CD14-positive monocyte (primary cell): ENCODE data around the gene SOWAHC. TPM values are rescaled to one million over a fixed set of nuclear protein-coding genes. Genes with fewer than 3 reads are reported as not detected.

ENCODE experiments used
- DNase-seq, 3 donors: peaks; one replicate each; pipeline ENCODE4 v3.0.0-alpha.2; 2011 to 2022
- H2AFZ ChIP-seq: 2 replicates; pipeline ENCODE4 v1.6.0; 2012; ENCODE audit warnings: mild to moderate bottlenecking, low read depth, low read length, inconsistent platforms; ENCODE audit not compliant: insufficient read depth, poor library complexity, severe bottlenecking
- H3K27ac ChIP-seq, 2 donors: 1 replicate in 1 of 2; 2 replicates in 1 of 2; pipeline ENCODE4 v1.5.1; 2012 to 2013; ENCODE audit warnings: low read length in 2 of 2, control low read depth in 1 of 2, inconsistent platforms in 1 of 2, low read depth in 1 of 2, mild to moderate bottlenecking in 1 of 2
- H3K27me3 ChIP-seq, 2 donors: one replicate each; pipeline versions ENCODE4 v1.6.0 to v1.6.1; 2011 to 2013; ENCODE audit warnings: low read length in 2 of 2; ENCODE audit not compliant: control insufficient read depth in 2 of 2, insufficient read depth in 2 of 2
- H3K36me3 ChIP-seq, 2 donors: replicated peaks in 1 of 2; 1 replicate in 1 of 2; 2 replicates in 1 of 2; pipeline versions ENCODE4 v1.5.1 to v1.6.1; 2012 to 2013; ENCODE audit warnings: low read length in 2 of 2, control low read depth in 1 of 2, inconsistent platforms in 1 of 2, mild to moderate bottlenecking in 1 of 2; ENCODE audit not compliant: insufficient read depth in 2 of 2, control insufficient read depth in 1 of 2
- H3K4me1 ChIP-seq, 2 donors: 1 replicate in 1 of 2; 2 replicates in 1 of 2; pipeline versions ENCODE4 v1.5.1 to v1.6.1; 2012 to 2013; ENCODE audit warnings: low read length in 2 of 2, control low read depth in 1 of 2, inconsistent platforms in 1 of 2, mild to moderate bottlenecking in 1 of 2, moderate library complexity in 1 of 2; ENCODE audit not compliant: insufficient read depth in 2 of 2, control insufficient read depth in 1 of 2
- H3K4me2 ChIP-seq: replicated peaks from 2 replicates; pipeline ENCODE3; 2012; ENCODE audit warnings: low read length, moderate library complexity, mild to moderate bottlenecking; ENCODE audit not compliant: poor library complexity, severe bottlenecking; ENCODE audit errors: extremely low read depth
- H3K4me3 ChIP-seq, 3 experiments: fragments of 200-600 bp in 1 of 3; sonication (generic) in 1 of 3; replicated peaks in 1 of 3; 1 replicate in 2 of 3; 2 replicates in 1 of 3; pipeline ENCODE4 v1.5.1; 2011 to 2013; ENCODE audit warnings: low read length in 3 of 3, mild to moderate bottlenecking in 3 of 3, control low read depth in 2 of 3, low read depth in 2 of 3, inconsistent platforms in 1 of 3, moderate library complexity in 1 of 3
- H3K79me2 ChIP-seq: 2 replicates; pipeline ENCODE4 v1.6.0; 2012; ENCODE audit warnings: mild to moderate bottlenecking, control low read depth, inconsistent platforms, low read length, moderate library complexity; ENCODE audit not compliant: insufficient read depth
- H3K9ac ChIP-seq: 2 replicates; pipeline ENCODE4 v1.6.0; 2017; ENCODE audit warnings: low read length, mild to moderate bottlenecking; ENCODE audit not compliant: insufficient read depth, poor library complexity, severe bottlenecking
- H3K9me3 ChIP-seq, 2 donors: replicated peaks in 1 of 2; 1 replicate in 1 of 2; 2 replicates in 1 of 2; pipeline versions ENCODE4 v1.5.1 to v1.6.1; 2012 to 2013; ENCODE audit warnings: low read length in 2 of 2, control low read depth in 1 of 2; ENCODE audit not compliant: control insufficient read depth in 1 of 2, insufficient read depth in 1 of 2
- H4K20me1 ChIP-seq: 2 replicates; pipeline ENCODE4 v1.6.0; 2012; ENCODE audit warnings: mild to moderate bottlenecking, low read length, control low read depth, moderate library complexity; ENCODE audit not compliant: insufficient read depth
- H3K27ac Mint-ChIP-seq, 7 donors: one replicate each; pipeline ENCODE4 v1.8.0; 2020; ENCODE audit warnings: mild to moderate bottlenecking in 7 of 7, mixed read lengths in 7 of 7, moderate library complexity in 6 of 7, inconsistent platforms in 2 of 7
- H3K27me3 Mint-ChIP-seq, 3 donors: one replicate each; pipeline ENCODE4 v1.8.0; 2021 to 2022; ENCODE audit warnings: low read depth in 3 of 3, mild to moderate bottlenecking in 3 of 3, mixed read lengths in 3 of 3, moderate library complexity in 3 of 3, inconsistent platforms in 1 of 3
- H3K36me3 Mint-ChIP-seq, 2 donors: one replicate each; pipeline ENCODE4 v1.8.0; 2020; ENCODE audit warnings: mixed read lengths in 2 of 2, inconsistent platforms in 1 of 2, mild to moderate bottlenecking in 1 of 2
- H3K4me1 Mint-ChIP-seq: one replicate; pipeline ENCODE4 v1.8.0; 2020; ENCODE audit warnings: mild to moderate bottlenecking, mixed read lengths
- H3K4me3 Mint-ChIP-seq, 2 donors: one replicate each; pipeline ENCODE4 v1.8.0; 2020; ENCODE audit warnings: mild to moderate bottlenecking in 2 of 2, mixed read lengths in 2 of 2, moderate library complexity in 1 of 2
- H3K9me3 Mint-ChIP-seq, 7 donors: one replicate each; pipeline ENCODE4 v1.8.0; 2020 to 2022; ENCODE audit warnings: mixed read lengths in 7 of 7, mild to moderate bottlenecking in 6 of 7, moderate library complexity in 6 of 7, inconsistent platforms in 2 of 7
- WGBS: methylation state at CpG from one replicate; pipeline ENCODE4 v1.1.5; 2013; ENCODE audit warnings: missing lambda C conversion rate; ENCODE audit not compliant: insufficient coverage; 5-methylcytosine and 5-hydroxymethylcytosine counted together
- intact Hi-C, 2 donors: fragments of 100-400 bp; cut with micrococcal nuclease; formaldehyde crosslinking; loops; one replicate each; pipeline versions ENCODE4 v1.15.0 to v1.15.1; 2023
- polyA plus RNA-seq, 3 donors: library from polyadenylated mRNA; depleted of rRNA in 1 of 3; unstranded in 2 of 3; stranded (reverse) in 1 of 3; fragments of 300-500 nt in 2 of 3; fragments of >200 nt in 1 of 3; fragmentation: Illumina TruSeq in 2 of 3; gene quantifications; 1 replicate in 2 of 3; 2 replicates in 1 of 3; pipeline ENCODE4 v1.2.3, GENCODE V29; 2012 to 2021
- TF ChIP-seq, protein P1 (sequence below): fragments of 200-600 bp; IDR thresholded peaks from one replicate; pipeline ENCODE4 v1.8.0; 2022; ENCODE audit warnings: antibody characterized with exemption, mild to moderate bottlenecking

SOWAHC gene
- polyA plus RNA-seq, 3 donors: 1.1 to 3.4 (median 2.7) TPM

- H3K27ac ChIP-seq: no peak overlapping the region
- no peaks in the 10 kb centered on the region for H3K36me3 Mint-ChIP-seq
- H3K4me1 Mint-ChIP-seq: no peaks in the 10 kb centered on the region
- no peaks in the 10 kb centered on the region for H4K20me1 ChIP-seq
- no peak overlapping the region for H3K4me2 ChIP-seq
- H3K9me3 ChIP-seq: no peaks in the 10 kb centered on the region
- H3K36me3 ChIP-seq: no peaks in the 10 kb centered on the region
- no peaks in the 10 kb centered on the region for H3K4me1 ChIP-seq
- peaks cover 0 to 3% (median 0%) of the 10 kb centered on the region in 7 donors for H3K9me3 Mint-ChIP-seq
- DNase-seq: no peak
- H3K4me3 ChIP-seq: no peak overlapping the region
- peaks cover 2% of the 10 kb centered on the region in 2 donors for H3K27me3 ChIP-seq
- H2AFZ ChIP-seq: no peak overlapping the region
- no peak overlapping the region for H3K27ac Mint-ChIP-seq
- TF ChIP-seq, protein P1, sequence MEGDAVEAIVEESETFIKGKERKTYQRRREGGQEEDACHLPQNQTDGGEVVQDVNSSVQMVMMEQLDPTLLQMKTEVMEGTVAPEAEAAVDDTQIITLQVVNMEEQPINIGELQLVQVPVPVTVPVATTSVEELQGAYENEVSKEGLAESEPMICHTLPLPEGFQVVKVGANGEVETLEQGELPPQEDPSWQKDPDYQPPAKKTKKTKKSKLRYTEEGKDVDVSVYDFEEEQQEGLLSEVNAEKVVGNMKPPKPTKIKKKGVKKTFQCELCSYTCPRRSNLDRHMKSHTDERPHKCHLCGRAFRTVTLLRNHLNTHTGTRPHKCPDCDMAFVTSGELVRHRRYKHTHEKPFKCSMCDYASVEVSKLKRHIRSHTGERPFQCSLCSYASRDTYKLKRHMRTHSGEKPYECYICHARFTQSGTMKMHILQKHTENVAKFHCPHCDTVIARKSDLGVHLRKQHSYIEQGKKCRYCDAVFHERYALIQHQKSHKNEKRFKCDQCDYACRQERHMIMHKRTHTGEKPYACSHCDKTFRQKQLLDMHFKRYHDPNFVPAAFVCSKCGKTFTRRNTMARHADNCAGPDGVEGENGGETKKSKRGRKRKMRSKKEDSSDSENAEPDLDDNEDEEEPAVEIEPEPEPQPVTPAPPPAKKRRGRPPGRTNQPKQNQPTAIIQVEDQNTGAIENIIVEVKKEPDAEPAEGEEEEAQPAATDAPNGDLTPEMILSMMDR: no peak
- H3K79me2 ChIP-seq: no peaks in the 10 kb centered on the region
- intact Hi-C loops: no loop called here
- peaks cover 6 to 12% (median 8%) of the 10 kb centered on the region in 3 donors for H3K27me3 Mint-ChIP-seq
- no peak overlapping the region for H3K9ac ChIP-seq
- WGBS: 70% methylated on average over 2 of the region's 6 CpGs
- H3K4me3 Mint-ChIP-seq: no peak overlapping the region
These were observed 31.0 kb upstream of the SOWAHC start for GRCh38 chr2:109582928-109583895.

DNA sequence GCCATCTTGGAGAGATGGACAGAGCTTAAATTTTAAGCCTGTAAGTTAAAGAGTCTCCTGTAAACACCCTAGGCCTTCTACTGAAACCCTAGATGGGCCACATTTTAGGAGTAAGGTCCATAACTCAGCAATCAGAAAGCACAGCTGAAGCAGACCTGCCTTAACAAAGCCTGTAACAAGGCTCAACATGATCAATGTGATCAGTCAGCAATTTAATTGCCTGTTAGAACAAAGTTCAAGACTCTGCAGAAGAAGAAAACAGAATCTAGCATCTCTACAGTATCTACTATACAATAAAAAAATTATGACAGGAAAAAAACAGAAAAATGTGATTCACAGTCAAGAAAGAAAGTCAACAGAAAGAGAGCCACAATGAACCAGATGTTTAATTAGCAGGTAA lies 27.5 kb upstream of the SOWAHC start:
- H3K4me1 ChIP-seq: no peaks in the 10 kb centered on the region
- peaks cover 3% of the 10 kb centered on the region for H3K4me1 Mint-ChIP-seq
- H3K36me3 ChIP-seq: no peaks in the 10 kb centered on the region
- H3K4me3 Mint-ChIP-seq: no peak overlapping the region
- no peaks in the 10 kb centered on the region for H3K9me3 ChIP-seq
- no peak overlapping the region for H3K9ac ChIP-seq
- H3K27me3 Mint-ChIP-seq: peaks cover 6 to 15% (median 6%) of the 10 kb centered on the region in 3 donors
- H3K9me3 Mint-ChIP-seq: peaks cover 0 to 3% (median 0%) of the 10 kb centered on the region in 7 donors
- H3K27me3 ChIP-seq: peaks cover 2% of the 10 kb centered on the region in 2 donors
- H4K20me1 ChIP-seq: no peaks in the 10 kb centered on the region
- H2AFZ ChIP-seq: no peak overlapping the region
- TF ChIP-seq, protein P1: no peak
- no peaks in the 10 kb centered on the region for H3K36me3 Mint-ChIP-seq
- no peak overlapping the region for H3K4me3 ChIP-seq
- no peak overlapping the region for H3K27ac Mint-ChIP-seq
- no peak overlapping the region for H3K4me2 ChIP-seq
- no peaks in the 10 kb centered on the region for H3K79me2 ChIP-seq
- DNase-seq: no peak
- no peak overlapping the region for H3K27ac ChIP-seq
- intact Hi-C loops: no loop called here
